Tibial nerve (tissue), 4 donors: ENCODE results near the gene C17orf58.

Source experiments
- EP300 ChIP-seq, 2 donors: sonication (generic); formaldehyde crosslinking; IDR thresholded peaks; one replicate each; pipeline ENCODE4 v1.6.1; 2017; ENCODE audit warnings: antibody characterized with exemption in 2 of 2, mild to moderate bottlenecking in 1 of 2
- POLR2A ChIP-seq, 2 donors: fragments of 450-650 bp; IDR thresholded peaks; one replicate each; pipeline ENCODE4 v1.6.1; 2017; ENCODE audit warnings: antibody characterized with exemption in 2 of 2, mild to moderate bottlenecking in 2 of 2, moderate library complexity in 2 of 2
- TF ChIP-seq, protein P1 (sequence below), 5 experiments: fragments of 200-600 bp in 3 of 5; fragments of 450-650 bp in 2 of 5; sonication (generic) in 3 of 5; IDR thresholded peaks; one replicate each; pipeline ENCODE4 v1.5.1; 2016 to 2019; ENCODE audit warnings: antibody characterized with exemption in 5 of 5, mild to moderate bottlenecking in 3 of 5, moderate library complexity in 2 of 5

DNA sequence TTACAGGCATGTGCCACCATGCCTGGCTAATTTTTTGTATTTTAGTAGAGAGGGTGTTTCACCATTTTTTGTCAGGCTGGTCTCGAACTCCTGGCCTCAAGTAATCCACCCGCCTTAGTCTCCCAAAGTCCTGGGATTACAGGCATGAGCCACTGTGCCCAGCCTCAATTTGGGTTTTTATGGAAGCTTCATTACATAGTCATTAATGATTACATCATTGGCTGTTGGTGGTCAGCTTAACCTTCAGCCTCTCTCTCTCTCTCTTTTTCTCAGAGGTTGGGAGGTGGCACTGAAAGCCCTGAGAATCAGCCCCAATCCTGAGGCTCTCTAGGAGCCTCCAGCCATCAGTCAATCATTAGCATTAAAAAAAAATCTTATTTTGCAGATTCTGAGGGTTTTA, 45.3 kb downstream of the C17orf58 start:
- TF ChIP-seq, protein P1, sequence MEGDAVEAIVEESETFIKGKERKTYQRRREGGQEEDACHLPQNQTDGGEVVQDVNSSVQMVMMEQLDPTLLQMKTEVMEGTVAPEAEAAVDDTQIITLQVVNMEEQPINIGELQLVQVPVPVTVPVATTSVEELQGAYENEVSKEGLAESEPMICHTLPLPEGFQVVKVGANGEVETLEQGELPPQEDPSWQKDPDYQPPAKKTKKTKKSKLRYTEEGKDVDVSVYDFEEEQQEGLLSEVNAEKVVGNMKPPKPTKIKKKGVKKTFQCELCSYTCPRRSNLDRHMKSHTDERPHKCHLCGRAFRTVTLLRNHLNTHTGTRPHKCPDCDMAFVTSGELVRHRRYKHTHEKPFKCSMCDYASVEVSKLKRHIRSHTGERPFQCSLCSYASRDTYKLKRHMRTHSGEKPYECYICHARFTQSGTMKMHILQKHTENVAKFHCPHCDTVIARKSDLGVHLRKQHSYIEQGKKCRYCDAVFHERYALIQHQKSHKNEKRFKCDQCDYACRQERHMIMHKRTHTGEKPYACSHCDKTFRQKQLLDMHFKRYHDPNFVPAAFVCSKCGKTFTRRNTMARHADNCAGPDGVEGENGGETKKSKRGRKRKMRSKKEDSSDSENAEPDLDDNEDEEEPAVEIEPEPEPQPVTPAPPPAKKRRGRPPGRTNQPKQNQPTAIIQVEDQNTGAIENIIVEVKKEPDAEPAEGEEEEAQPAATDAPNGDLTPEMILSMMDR (IDR thresholded peaks at IDR 0.05): no peak
- TF ChIP-seq POLR2A (IDR thresholded peaks at IDR 0.05) (no peak), EP300 (IDR thresholded peaks at IDR 0.05) (no peak)
